Gastrocnemius medialis (tissue), 4 donors: Measurements from ENCODE around the gene ECSCR. TPM values are rescaled to one million over a fixed set of nuclear protein-coding genes. Genes with fewer than 3 reads are reported as not detected.

ENCODE experiments used
- ATAC-seq, 2 donors: fragments of 150-250 bp; one replicate each; pipeline ENCODE4 v1.9.1; 2016
- DNase-seq, 2 donors: peaks; one replicate each; pipeline ENCODE4 v3.0.0-alpha.2; 2019
- H3K27ac ChIP-seq, 4 donors: fragments of 200-600 bp; sonication (generic); 1 replicate in 1 of 4; 2 replicates in 3 of 4; pipeline ENCODE4 v1.5.1; 2016 to 2018; ENCODE audit warnings: mild to moderate bottlenecking in 2 of 4, moderate library complexity in 1 of 4
- H3K27me3 ChIP-seq, 3 donors: fragments of 200-600 bp; sonication (generic) in 2 of 3; 1 replicate in 1 of 3; 2 replicates in 2 of 3; pipeline versions ENCODE4 v1.5.1 to v1.6.0; 2016 to 2019; ENCODE audit warnings: mild to moderate bottlenecking in 1 of 3, moderate library complexity in 1 of 3
- H3K36me3 ChIP-seq, 2 donors: fragments of 200-600 bp; sonication (generic) in 1 of 2; one replicate each; pipeline ENCODE4 v1.5.1; 2017 to 2018
- H3K4me1 ChIP-seq, 2 donors: fragments of 200-600 bp; sonication (generic) in 1 of 2; one replicate each; pipeline ENCODE4 v1.5.1; 2016 to 2017; ENCODE audit warnings: mild to moderate bottlenecking in 2 of 2
- H3K4me3 ChIP-seq, 4 donors: fragments of 200-600 bp; sonication (generic) in 3 of 4; 1 replicate in 1 of 4; 2 replicates in 3 of 4; pipeline ENCODE4 v1.5.1; 2016 to 2019; ENCODE audit warnings: mild to moderate bottlenecking in 2 of 4
- H3K9me3 ChIP-seq, 3 donors: fragments of 200-600 bp; sonication (generic) in 2 of 3; 1 replicate in 1 of 3; 2 replicates in 2 of 3; pipeline ENCODE4 v1.5.1; 2016 to 2019
- CTCF ChIP-seq, 5 experiments: fragments of 450-650 bp in 3 of 5; fragments of 200-600 bp in 2 of 5; sonication (generic) in 2 of 5; IDR thresholded peaks in 4 of 5; conservative IDR thresholded peaks in 1 of 5; 1 replicate in 4 of 5; 2 replicates in 1 of 5; pipeline ENCODE4 v1.5.1; 2016 to 2019; ENCODE audit warnings: antibody characterized with exemption in 5 of 5, mild to moderate bottlenecking in 3 of 5, moderate library complexity in 3 of 5
- POLR2A ChIP-seq, 2 donors: fragments of 450-650 bp; IDR thresholded peaks; one replicate each; pipeline ENCODE4 v1.6.1; 2017; ENCODE audit warnings: antibody characterized with exemption in 2 of 2, mild to moderate bottlenecking in 2 of 2, moderate library complexity in 2 of 2
- in situ Hi-C, 4 donors: fragments of 200-750 bp; cut with MboI; loops; one replicate each; pipeline versions ENCODE4 v1.15.0 to v1.8.0; 2017; ENCODE audit warnings: low sequenced_read_pairs in 4 of 4
- intact Hi-C: fragments of 100-400 bp; cut with DNase I; formaldehyde crosslinking; loops from one replicate; pipeline ENCODE4 v1.15.1; 2023; ENCODE audit warnings: low total_unique reads
- total RNA-seq, 4 donors: library from RNA; depleted of rRNA; stranded (reverse); fragments of >200 nt; gene quantifications; one replicate each; pipeline versions ENCODE4 v1.1.0 to v1.2.3, GENCODE V29; 2016

ECSCR gene
- total RNA-seq, 4 donors from 2014 or later: 5.4 to 8.9 (median 6.9) TPM

- H3K27ac ChIP-seq: peak overlapping the region; percentile 83 to 90 (median 87)
- no peak for DNase-seq
- H3K27me3 ChIP-seq: no peaks in the 10 kb centered on the region
- intact Hi-C loops: loop anchor here (5.0 to 10.0 kb wide), 3 partner anchors 143 to 265 kb away; partner anchors contain the start of gene UBE2D2
- H3K4me3 ChIP-seq: no peak overlapping the region
- H3K9me3 ChIP-seq: no peaks in the 10 kb centered on the region
- H3K4me1 ChIP-seq: peaks cover 52 to 58% of the 10 kb centered on the region in 2 donors
- ATAC-seq: no peak
- H3K36me3 ChIP-seq: peaks cover 0 to 22% of the 10 kb centered on the region in 2 donors
- in situ Hi-C loops: loop anchor here in 3 of 4 donors (5.0 kb wide), 1 partner anchor 98 kb away; no protein-coding TSS in a partner anchor
- no peak for TF ChIP-seq CTCF (IDR thresholded peaks at IDR 0.05 in 4 of 5, conservative IDR thresholded peaks at IDR 0.05 in 1 of 5)
- no peak for TF ChIP-seq POLR2A (IDR thresholded peaks at IDR 0.05)
Observed at GRCh38 chr5:139419226-139420192, 43.0 kb downstream of the ECSCR start.

- Histone ChIP-seq H3K9me3 (no peaks in the 10 kb centered on the region), H3K27me3 (no peaks in the 10 kb centered on the region), H3K36me3 (peaks cover 0 to 20% of the 10 kb centered on the region in 2 donors), H3K27ac (peak overlapping the region; percentile 83 to 90 (median 87)), H3K4me3 (no peak overlapping the region), H3K4me1 (peaks cover 58 to 60% of the 10 kb centered on the region in 2 donors)
- ATAC-seq: no peak
- no peak for DNase-seq
- in situ Hi-C loops: loop anchor here in 1 of 4 donors (5.0 kb wide), 1 partner anchor 99 kb away; no protein-coding TSS in a partner anchor
- intact Hi-C loops: loop anchor here (5.0 to 10.0 kb wide), 3 partner anchors 144 to 266 kb away; partner anchors contain the start of gene UBE2D2
- TF ChIP-seq POLR2A (IDR thresholded peaks at IDR 0.05): no peak
- no peak for TF ChIP-seq CTCF (IDR thresholded peaks at IDR 0.05 in 4 of 5, conservative IDR thresholded peaks at IDR 0.05 in 1 of 5)
Observed at GRCh38 chr5:139418793-139419192, 43.8 kb downstream of the ECSCR start.

- intact Hi-C loops: loop anchor here (5.0 to 10.0 kb wide), 3 partner anchors 145 to 268 kb away; partner anchors contain the start of gene UBE2D2
Observed at GRCh38 chr5:139417214-139417613, 45.3 kb downstream of the ECSCR start.

GRCh38 chr5:139416651-139417050 lies 45.9 kb downstream of the ECSCR start:
- Histone ChIP-seq H3K4me1 (peaks cover 58 to 61% of the 10 kb centered on the region in 2 donors), H3K9me3 (no peaks in the 10 kb centered on the region), H3K36me3 (peaks cover 0 to 11% of the 10 kb centered on the region in 2 donors), H3K27ac (peak overlapping the region; percentile 83 to 90 (median 87)), H3K4me3 (no peak overlapping the region), H3K27me3 (no peaks in the 10 kb centered on the region)
- peak; percentile 53 to 54 for DNase-seq
- intact Hi-C loops: loop anchor here (5.0 to 10.0 kb wide), 3 partner anchors 146 to 268 kb away; partner anchors contain the start of gene UBE2D2
- TF ChIP-seq CTCF (IDR thresholded peaks at IDR 0.05 in 4 of 5, conservative IDR thresholded peaks at IDR 0.05 in 1 of 5): no peak
- TF ChIP-seq POLR2A (IDR thresholded peaks at IDR 0.05): no peak
- peak; percentile 15 to 31 for ATAC-seq
- in situ Hi-C loops: loop anchor here in 1 of 4 donors (5.0 kb wide), 1 partner anchor 101 kb away; no protein-coding TSS in a partner anchor

More at GRCh38 chr5:139417214-139417613, 45.3 kb downstream of the ECSCR start:
- peak overlapping the region; percentile 83 to 90 (median 87) for H3K27ac ChIP-seq
- peaks cover 0 to 11% of the 10 kb centered on the region in 2 donors for H3K36me3 ChIP-seq
- no peak overlapping the region for H3K4me3 ChIP-seq
- in situ Hi-C loops: loop anchor here in 1 of 4 donors (5.0 kb wide), 1 partner anchor 100 kb away; no protein-coding TSS in a partner anchor
- TF ChIP-seq POLR2A (IDR thresholded peaks at IDR 0.05) (no peak), CTCF (IDR thresholded peaks at IDR 0.05 in 4 of 5, conservative IDR thresholded peaks at IDR 0.05 in 1 of 5) (no peak)
- H3K4me1 ChIP-seq: peaks cover 58 to 61% of the 10 kb centered on the region in 2 donors
- ATAC-seq (peak; percentile 69 to 79), DNase-seq (peak; percentile 64 to 79)
- no peaks in the 10 kb centered on the region for H3K9me3 ChIP-seq
- H3K27me3 ChIP-seq: no peaks in the 10 kb centered on the region
